Mononuclear cell (primary cell): ENCODE data around the gene AFG1L. TPM values are rescaled to one million over a fixed set of nuclear protein-coding genes. Genes with fewer than 3 reads are reported as not detected.
"Not testable (repeated sequence)": the region's sequence is repeated elsewhere in the genome, so short reads cannot be mapped to it uniquely, and the experiment has no call there.

Experiments
- H3K27me3 ChIP-seq: 2 replicates; pipeline ENCODE4 v1.6.0; 2011; ENCODE audit warnings: low read length, control low read depth; ENCODE audit not compliant: insufficient read depth
- H3K4me1 ChIP-seq: 2 replicates; pipeline ENCODE4 v1.5.1; 2011; ENCODE audit warnings: mild to moderate bottlenecking, low read length, control low read depth; ENCODE audit not compliant: insufficient read depth
- H3K4me3 ChIP-seq: 2 replicates; pipeline ENCODE4 v1.5.1; 2011; ENCODE audit warnings: mild to moderate bottlenecking, low read length, moderate library complexity
- H3K9me3 ChIP-seq: 2 replicates; pipeline ENCODE4 v1.5.1; 2011; ENCODE audit warnings: low read depth, mild to moderate bottlenecking, control low read depth, low read length
- total RNA-seq: library from RNA; depleted of rRNA; stranded (reverse); fragments of >200 nt; gene quantifications from one replicate; pipeline ENCODE4 v1.2.3, GENCODE V29; 2012

Gene AFG1L
- total RNA-seq, 1 donor, result 3.0 TPM

- no peaks in the 10 kb centered on the region for H3K4me1 ChIP-seq
- H3K4me3 ChIP-seq, result no peak overlapping the region
- no peaks in the 10 kb centered on the region for H3K27me3 ChIP-seq
- no peaks in the 10 kb centered on the region for H3K9me3 ChIP-seq
These were observed 100.4 kb downstream of the AFG1L start for GRCh38 chr6:108395297-108395696.

- Histone ChIP-seq H3K4me1 (no peaks in the 10 kb centered on the region), H3K9me3 (no peaks in the 10 kb centered on the region), H3K27me3 (no peaks in the 10 kb centered on the region), H3K4me3 (no peak overlapping the region)
These were observed 108.4 kb downstream of the AFG1L start for GRCh38 chr6:108403236-108403635.

- Histone ChIP-seq H3K9me3 (no peaks in the 10 kb centered on the region), H3K4me1 (no peaks in the 10 kb centered on the region), H3K27me3 (no peaks in the 10 kb centered on the region), H3K4me3 (no peak overlapping the region)
These were observed 112.1 kb downstream of the AFG1L start for GRCh38 chr6:108406943-108407342.

- H3K4me1 ChIP-seq, result no peaks in the 10 kb centered on the region
- H3K9me3 ChIP-seq, result no peaks in the 10 kb centered on the region
These were observed 113.3 kb downstream of the AFG1L start for GRCh38 chr6:108407904-108408827.

GRCh38 chr6:108408861-108409260, 114.0 kb downstream of the AFG1L start:
- H3K9me3 ChIP-seq, result no peaks in the 10 kb centered on the region
- no peaks in the 10 kb centered on the region for H3K27me3 ChIP-seq
- no peaks in the 10 kb centered on the region for H3K4me1 ChIP-seq
- no peak overlapping the region for H3K4me3 ChIP-seq

More at GRCh38 chr6:108407904-108408827, 113.3 kb downstream of the AFG1L start:
- H3K27me3 ChIP-seq, result no peaks in the 10 kb centered on the region
- H3K4me3 ChIP-seq, result no peak overlapping the region

GRCh38 chr6:108416047-108416833, 121.4 kb downstream of the AFG1L start:
- H3K4me1 ChIP-seq, H3K9me3 ChIP-seq, H3K4me3 ChIP-seq, H3K27me3 ChIP-seq: not testable (repeated sequence)

GRCh38 chr6:108417027-108417426, 122.2 kb downstream of the AFG1L start:
- Histone ChIP-seq H3K4me1 (no peaks in the 10 kb centered on the region), H3K9me3 (no peaks in the 10 kb centered on the region), H3K4me3 (no peak overlapping the region), H3K27me3 (no peaks in the 10 kb centered on the region)

- H3K27me3 ChIP-seq, result no peaks in the 10 kb centered on the region
- no peaks in the 10 kb centered on the region for H3K4me1 ChIP-seq
- no peaks in the 10 kb centered on the region for H3K9me3 ChIP-seq
- no peak overlapping the region for H3K4me3 ChIP-seq
These were observed 124.6 kb downstream of the AFG1L start for GRCh38 chr6:108419474-108419873.

- H3K9me3 ChIP-seq, result no peaks in the 10 kb centered on the region
- no peaks in the 10 kb centered on the region for H3K4me1 ChIP-seq
- no peak overlapping the region for H3K4me3 ChIP-seq
- no peaks in the 10 kb centered on the region for H3K27me3 ChIP-seq
These were observed 125.2 kb downstream of the AFG1L start for GRCh38 chr6:108419934-108420609.

GRCh38 chr6:108421366-108421765, 126.5 kb downstream of the AFG1L start:
- Histone ChIP-seq H3K4me1 (no peaks in the 10 kb centered on the region), H3K9me3 (no peaks in the 10 kb centered on the region), H3K4me3 (no peak overlapping the region), H3K27me3 (no peaks in the 10 kb centered on the region)

- Histone ChIP-seq H3K4me1 (no peaks in the 10 kb centered on the region), H3K4me3 (no peak overlapping the region), H3K9me3 (no peaks in the 10 kb centered on the region), H3K27me3 (no peaks in the 10 kb centered on the region)
These were observed 129.3 kb downstream of the AFG1L start for GRCh38 chr6:108423982-108424705.

GRCh38 chr6:108425428-108425827, 130.6 kb downstream of the AFG1L start:
- Histone ChIP-seq H3K27me3 (no peaks in the 10 kb centered on the region), H3K4me3 (no peak overlapping the region), H3K4me1 (no peaks in the 10 kb centered on the region), H3K9me3 (no peaks in the 10 kb centered on the region)

GRCh38 chr6:108432143-108432542, 137.3 kb downstream of the AFG1L start:
- H3K9me3 ChIP-seq, result no peaks in the 10 kb centered on the region
- no peak overlapping the region for H3K4me3 ChIP-seq
- no peaks in the 10 kb centered on the region for H3K4me1 ChIP-seq
- no peaks in the 10 kb centered on the region for H3K27me3 ChIP-seq

GRCh38 chr6:108432792-108433191, 137.9 kb downstream of the AFG1L start:
- H3K27me3 ChIP-seq, result no peaks in the 10 kb centered on the region
- H3K4me3 ChIP-seq, result no peak overlapping the region
- no peaks in the 10 kb centered on the region for H3K9me3 ChIP-seq
- no peaks in the 10 kb centered on the region for H3K4me1 ChIP-seq
